Endothelial cell of umbilical vein (primary cell): ENCODE measurements around the gene POLR3C. TPM values are rescaled to one million over a fixed set of nuclear protein-coding genes. Genes with fewer than 3 reads are reported as not detected.

Experiments
- BruUV-seq: library from RNA; stranded (reverse); fragments of 400-500 nt; replicated peaks from 2 replicates; lab custom pipeline; 2021; lab: Mats Ljungman, UMichigan
- CTCF ChIA-PET: fragments of 300-600, 350-600 bp; sonication (Branson Sonifier 250); formaldehyde crosslinking; loops from one replicate; lab custom pipeline; 2021; ENCODE audit warnings: antibody characterized with exemption, inconsistent platforms; lab: Charles Lee
- POLR2A ChIA-PET: fragments of 300-600, 350-600 bp; sonication (Branson Sonifier 250); formaldehyde crosslinking; loops from one replicate; lab custom pipeline; 2021; ENCODE audit warnings: antibody characterized with exemption, inconsistent platforms; lab: Charles Lee
- DNase-seq: peaks from one replicate; pipeline ENCODE4 v3.0.0-alpha.2; 2011; ENCODE audit warnings: low read depth, low spot score
- FAIRE-seq: peaks from 2 replicates; lab custom pipeline; 2011; peaks lifted over from hg19 to GRCh38; lab: Jason Lieb, UNC
- H2AFZ ChIP-seq: 2 replicates; pipeline ENCODE4 v1.6.0; 2012; ENCODE audit warnings: low read depth, low read length, control low read depth, inconsistent platforms
- H3K27ac ChIP-seq: 2 replicates; pipeline ENCODE4 v1.5.1; 2011; ENCODE audit warnings: low read depth, mild to moderate bottlenecking, control low read depth, low read length, moderate library complexity; ENCODE audit not compliant: insufficient read depth
- H3K27me3 ChIP-seq, 2 experiments: 2 replicates each; pipeline versions ENCODE4 v1.6.0 to v1.6.1; 2011; ENCODE audit warnings: low read length in 2 of 2, mixed read lengths in 1 of 2; ENCODE audit not compliant: control insufficient read depth in 2 of 2, insufficient read depth in 2 of 2
- H3K36me3 ChIP-seq, 2 experiments: 2 replicates in 1 of 2; 3 replicates in 1 of 2; pipeline ENCODE4 v1.5.1; 2011; ENCODE audit warnings: low read length in 2 of 2, mild to moderate bottlenecking in 1 of 2, moderate library complexity in 1 of 2; ENCODE audit not compliant: control insufficient read depth in 2 of 2, insufficient read depth in 2 of 2; ENCODE audit errors: extremely low read depth in 1 of 2
- H3K4me1 ChIP-seq: 3 replicates; pipeline ENCODE4 v1.5.1; 2011; ENCODE audit warnings: mild to moderate bottlenecking, low read length; ENCODE audit not compliant: control insufficient read depth, insufficient read depth; ENCODE audit errors: extremely low read depth
- H3K4me2 ChIP-seq: 2 replicates; pipeline ENCODE4 v1.6.1; 2011; ENCODE audit warnings: low read length, control low read depth, mixed read lengths; ENCODE audit not compliant: insufficient read depth
- H3K4me3 ChIP-seq, 3 experiments: fragments of 200-600 bp in 1 of 3; sonication (generic), shearing (Covaris generic) in 1 of 3; replicated peaks in 1 of 3; 2 replicates each; pipeline ENCODE4 v1.5.1; 2011 to 2016; ENCODE audit warnings: control low read depth in 3 of 3, low read length in 3 of 3, mild to moderate bottlenecking in 2 of 3, inconsistent platforms in 1 of 3, low read depth in 1 of 3, moderate library complexity in 1 of 3; ENCODE audit not compliant: insufficient read depth in 1 of 3
- H3K79me2 ChIP-seq: 2 replicates; pipeline ENCODE4 v1.6.0; 2012; ENCODE audit warnings: low read length, inconsistent platforms; ENCODE audit not compliant: control insufficient read depth, insufficient read depth
- H3K9ac ChIP-seq: replicated peaks from 2 replicates; pipeline ENCODE3; 2011; ENCODE audit warnings: low read length, control low read depth; ENCODE audit not compliant: insufficient read depth; ENCODE audit errors: extremely low read depth
- H3K9me1 ChIP-seq: replicated peaks from 3 replicates; pipeline ENCODE4 v1.6.0; 2011; ENCODE audit warnings: mild to moderate bottlenecking, low read length; ENCODE audit not compliant: control insufficient read depth, insufficient read depth; ENCODE audit errors: extremely low read depth
- H3K9me3 ChIP-seq: replicated peaks from 2 replicates; pipeline ENCODE4 v1.5.1; 2012; ENCODE audit warnings: low read length, inconsistent platforms; ENCODE audit not compliant: control insufficient read depth, insufficient read depth
- H4K20me1 ChIP-seq: replicated peaks from 2 replicates; pipeline ENCODE3; 2011; ENCODE audit warnings: mild to moderate bottlenecking, low read length; ENCODE audit not compliant: control insufficient read depth, insufficient read depth; ENCODE audit errors: extremely low read depth
- EZH2 ChIP-seq: IDR thresholded peaks from 2 replicates; pipeline ENCODE4 v1.6.1; 2012; ENCODE audit warnings: borderline replicate concordance, low read depth, mild to moderate bottlenecking, moderate library complexity, low read length, inconsistent platforms; ENCODE audit not compliant: severe bottlenecking
- FOS ChIP-seq: IDR thresholded peaks from 2 replicates; pipeline ENCODE4 v1.6.1; 2011; ENCODE audit warnings: mild to moderate bottlenecking, low read length, moderate library complexity, borderline replicate concordance; ENCODE audit not compliant: insufficient read depth
- GATA2 ChIP-seq: IDR thresholded peaks from 2 replicates; pipeline ENCODE4 v1.7.0; 2011; ENCODE audit warnings: low read depth, mild to moderate bottlenecking, moderate library complexity, mixed read lengths, low read length; ENCODE audit not compliant: insufficient read length, insufficient read depth
- JUN ChIP-seq: IDR thresholded peaks from 2 replicates; pipeline ENCODE4 v1.6.1; 2011; ENCODE audit warnings: borderline replicate concordance, low read depth; ENCODE audit not compliant: insufficient read length, insufficient read depth
- MYC ChIP-seq: IDR thresholded peaks from one replicate; pipeline ENCODE4 v1.6.1; 2011; ENCODE audit warnings: mild to moderate bottlenecking, low read depth, low read length
- POLR2A ChIP-seq: IDR thresholded peaks from 2 replicates; pipeline ENCODE4 v1.6.1; 2012; ENCODE audit warnings: low read depth, mild to moderate bottlenecking, control low read depth, low read length
- POLR2AphosphoS5 ChIP-seq: IDR thresholded peaks from 2 replicates; pipeline ENCODE4 v1.6.1; 2012; ENCODE audit warnings: low read depth, mild to moderate bottlenecking, control low read depth, low read length, moderate library complexity; ENCODE audit not compliant: insufficient read depth
- dilution Hi-C: fragments of 300-500 bp; cut with MboI; formaldehyde crosslinking; loops from one replicate; pipeline ENCODE4 v1.15.0; 2019; ENCODE audit warnings: low sequenced_read_pairs; ENCODE audit not compliant: extremely low pct_ligation_motif_present
- intact Hi-C: fragments of 100-400 bp; cut with micrococcal nuclease; formaldehyde crosslinking; loops from one replicate; pipeline ENCODE4 v1.10.0; 2022
- polyA plus RNA-seq, 4 experiments: library from polyadenylated mRNA; depleted of rRNA in 3 of 4; stranded (reverse) in 3 of 4; unstranded in 1 of 4; fragments of >200 nt; gene quantifications; 2 replicates each; pipeline versions ENCODE4 v1.2.1 to v1.2.3, GENCODE V29; 2011 to 2012; ENCODE audit warnings: missing spikeins in 1 of 4
- total RNA-seq: library from RNA; stranded (reverse); gene quantifications from 2 replicates; pipeline ENCODE4 v1.2.3, GENCODE V29; 2021
- TF ChIP-seq, protein P1 (sequence below): IDR thresholded peaks from 2 replicates; pipeline ENCODE4 v1.6.1; 2011; ENCODE audit not compliant: insufficient read depth, insufficient read length
- TF ChIP-seq, protein P2 (sequence below), 2 donors: IDR thresholded peaks; 1 replicate in 1 of 2; 2 replicates in 1 of 2; pipeline ENCODE4 v1.5.1; 2011; ENCODE audit warnings: low read length in 2 of 2, mild to moderate bottlenecking in 2 of 2, moderate library complexity in 2 of 2, control low read depth in 1 of 2, inconsistent platforms in 1 of 2, low read depth in 1 of 2; ENCODE audit not compliant: insufficient read depth in 1 of 2; ENCODE audit errors: extremely low read depth in 1 of 2

The POLR3C gene
- total and polyA plus RNA-seq, 2 donors (not counting 3 experiments of a cell fraction or from before 2014, with no cell fraction given), result 28.4 to 30.4 TPM

DNA sequence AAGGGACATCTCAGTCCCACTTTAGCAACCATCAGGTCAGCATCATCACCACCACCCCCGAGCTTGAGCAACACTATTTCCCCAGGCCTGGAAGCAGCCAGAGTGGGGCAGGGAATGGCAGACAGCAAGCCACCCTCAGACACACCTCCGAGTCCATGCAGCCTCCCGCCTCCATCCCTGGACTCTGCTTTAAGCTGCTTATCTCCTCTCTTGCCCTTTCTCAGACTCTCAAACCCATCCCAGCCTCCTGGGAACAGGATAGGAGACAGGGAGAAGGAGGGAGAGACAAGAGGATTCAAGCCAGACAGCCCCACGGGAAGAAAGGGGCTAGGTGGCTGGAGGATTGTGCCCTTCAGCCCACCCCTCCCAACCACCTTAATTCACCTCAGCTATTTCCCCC lies 33.2 kb downstream of the POLR3C start:
- H3K27ac ChIP-seq, result no peak overlapping the region
- peaks cover 7% of the 10 kb centered on the region for H3K4me1 ChIP-seq
- no peaks in the 10 kb centered on the region for H3K27me3 ChIP-seq
- no peak for FAIRE-seq
- dilution Hi-C loops (no loop called here), intact Hi-C loops (no loop called here)
- H3K36me3 ChIP-seq, result peaks cover 13 to 32% of the 10 kb centered on the region in 2 experiments
- no peak overlapping the region for H3K9ac ChIP-seq
- BruUV-seq, result no TSS peak
- no peaks in the 10 kb centered on the region for H4K20me1 ChIP-seq
- ChIA-PET POLR2A (no interaction called here), CTCF (interaction anchor here (1.1 to 6.1 kb wide), 4 partner anchors 10 to 175 kb away, joined by 3 to 154 read pairs (median 4); partner anchors contain the start of gene NUDT17)
- H3K4me2 ChIP-seq, result no peak overlapping the region
- H3K9me1 ChIP-seq, result no peaks in the 10 kb centered on the region
- no peak for DNase-seq
- H3K9me3 ChIP-seq, result no peaks in the 10 kb centered on the region
- no peak overlapping the region for H2AFZ ChIP-seq
- TF ChIP-seq JUN (no peak), FOS (no peak), EZH2 (no peak), MYC (no peak), POLR2AphosphoS5 (no peak), GATA2 (no peak), POLR2A (no peak)
- TF ChIP-seq, protein P1, sequence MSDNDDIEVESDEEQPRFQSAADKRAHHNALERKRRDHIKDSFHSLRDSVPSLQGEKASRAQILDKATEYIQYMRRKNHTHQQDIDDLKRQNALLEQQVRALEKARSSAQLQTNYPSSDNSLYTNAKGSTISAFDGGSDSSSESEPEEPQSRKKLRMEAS, result no peak
- TF ChIP-seq, protein P2, sequence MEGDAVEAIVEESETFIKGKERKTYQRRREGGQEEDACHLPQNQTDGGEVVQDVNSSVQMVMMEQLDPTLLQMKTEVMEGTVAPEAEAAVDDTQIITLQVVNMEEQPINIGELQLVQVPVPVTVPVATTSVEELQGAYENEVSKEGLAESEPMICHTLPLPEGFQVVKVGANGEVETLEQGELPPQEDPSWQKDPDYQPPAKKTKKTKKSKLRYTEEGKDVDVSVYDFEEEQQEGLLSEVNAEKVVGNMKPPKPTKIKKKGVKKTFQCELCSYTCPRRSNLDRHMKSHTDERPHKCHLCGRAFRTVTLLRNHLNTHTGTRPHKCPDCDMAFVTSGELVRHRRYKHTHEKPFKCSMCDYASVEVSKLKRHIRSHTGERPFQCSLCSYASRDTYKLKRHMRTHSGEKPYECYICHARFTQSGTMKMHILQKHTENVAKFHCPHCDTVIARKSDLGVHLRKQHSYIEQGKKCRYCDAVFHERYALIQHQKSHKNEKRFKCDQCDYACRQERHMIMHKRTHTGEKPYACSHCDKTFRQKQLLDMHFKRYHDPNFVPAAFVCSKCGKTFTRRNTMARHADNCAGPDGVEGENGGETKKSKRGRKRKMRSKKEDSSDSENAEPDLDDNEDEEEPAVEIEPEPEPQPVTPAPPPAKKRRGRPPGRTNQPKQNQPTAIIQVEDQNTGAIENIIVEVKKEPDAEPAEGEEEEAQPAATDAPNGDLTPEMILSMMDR (IDR thresholded peaks at IDR 0.05; ENCODE audit: extremely low read depth in 1 of 2, insufficient read depth in 1 of 2, low read depth in 1 of 2, low read length in 2 of 2), result no peak
- H3K4me3 ChIP-seq, result no peak overlapping the region
- peaks cover 16% of the 10 kb centered on the region for H3K79me2 ChIP-seq
